K562 (cell line): ENCODE data around the gene RANBP3. TPM values are rescaled to one million over a fixed set of nuclear protein-coding genes. Genes with fewer than 3 reads are reported as not detected.

Source experiments
- ATAC-seq: fragments of 200-7000 bp; cut with Tn5 transposase; 3 replicates; pipeline ENCODE4 v1.9.1; 2020; ENCODE audit warnings: moderate library complexity
- BruUV-seq: library from RNA; stranded (reverse); fragments of 400-500 nt; replicated peaks from 2 replicates; lab custom pipeline; 2021; lab: Mats Ljungman, UMichigan
- CTCF ChIA-PET: fragments of 300-600 bp; formaldehyde crosslinking; extraction: SDS; loops from one replicate; lab custom pipeline; 2021; ENCODE audit warnings: low intra/inter-chr PET ratio; lab: Yijun Ruan, JAX
- POLR2A ChIA-PET: fragments of 300-600, 350-650 bp; sonication (Branson Sonifier 250); formaldehyde crosslinking; extraction: SDS; loops from one replicate; lab custom pipeline; 2021; ENCODE audit warnings: antibody characterized with exemption, inconsistent platforms; lab: Yijun Ruan, JAX
- DNase-seq, 4 experiments: peaks; one replicate each; pipeline versions ENCODE4 v3.0.0 to v3.0.0-alpha.2; 2011 to 2018; ENCODE audit warnings: low spot score in 3 of 4, mixed read lengths in 3 of 4; ENCODE audit errors: extremely low read depth in 1 of 4
- FAIRE-seq: peaks from 2 replicates; lab custom pipeline; 2011; peaks lifted over from hg19 to GRCh38; lab: Jason Lieb, UNC
- H2AFZ ChIP-seq: 2 replicates; pipeline ENCODE4 v1.6.0; 2011; ENCODE audit warnings: low read depth, low read length, control low read depth, inconsistent platforms
- H3K27ac ChIP-seq: fragments of 200-600 bp; 3 replicates; pipeline ENCODE4 v1.8.0; 2011; ENCODE audit warnings: low read depth, mild to moderate bottlenecking, control low read depth, inconsistent platforms, low read length, moderate library complexity, mixed read lengths; ENCODE audit errors: extremely low read depth
- H3K27me3 ChIP-seq, 2 experiments: fragments of 300-600 bp in 1 of 2; 2 replicates in 1 of 2; 3 replicates in 1 of 2; pipeline versions ENCODE4 v1.6.0 to v1.8.0; 2011; ENCODE audit warnings: inconsistent platforms in 2 of 2, low read length in 2 of 2, mild to moderate bottlenecking in 1 of 2, mixed read lengths in 1 of 2, moderate library complexity in 1 of 2; ENCODE audit not compliant: control insufficient read depth in 2 of 2, insufficient read depth in 2 of 2
- H3K36me3 ChIP-seq: fragments of 300-600 bp; 3 replicates; pipeline ENCODE4 v1.8.0; 2011; ENCODE audit warnings: mild to moderate bottlenecking, low read length, inconsistent platforms; ENCODE audit not compliant: control insufficient read depth, insufficient read depth
- H3K4me1 ChIP-seq, 2 experiments: fragments of 200-600 bp in 1 of 2; replicated peaks in 1 of 2; 2 replicates in 1 of 2; 3 replicates in 1 of 2; pipeline versions ENCODE4 v1.5.1 to v1.8.0; 2011; ENCODE audit warnings: inconsistent platforms in 2 of 2, low read length in 2 of 2, mild to moderate bottlenecking in 1 of 2, mixed read lengths in 1 of 2, moderate library complexity in 1 of 2; ENCODE audit not compliant: control insufficient read depth in 2 of 2, insufficient read depth in 2 of 2
- H3K4me2 ChIP-seq: 2 replicates; pipeline ENCODE4 v1.6.1; 2011; ENCODE audit warnings: low read length, control low read depth, inconsistent platforms, mixed read lengths; ENCODE audit not compliant: insufficient read depth
- H3K4me3 ChIP-seq: fragments of 200-600 bp; sonication (generic), shearing (Covaris generic); 2 replicates; pipeline ENCODE4 v1.5.1; 2016; ENCODE audit warnings: control low read depth, inconsistent platforms
- H3K79me2 ChIP-seq: fragments of 200-600 bp; 3 replicates; pipeline ENCODE4 v1.8.0; 2011; ENCODE audit warnings: low read length, inconsistent platforms; ENCODE audit not compliant: control insufficient read depth, insufficient read depth
- H3K9ac ChIP-seq, 2 experiments: 2 replicates each; pipeline versions ENCODE4 v1.6.0 to v1.6.1; 2011; ENCODE audit warnings: low read depth in 2 of 2, low read length in 2 of 2, control low read depth in 1 of 2, inconsistent platforms in 1 of 2, mild to moderate bottlenecking in 1 of 2, mixed read lengths in 1 of 2; ENCODE audit not compliant: insufficient read depth in 1 of 2
- H3K9me1 ChIP-seq: one replicate; pipeline ENCODE4 v1.6.0; 2011; ENCODE audit warnings: inconsistent platforms, mild to moderate bottlenecking, low read length, moderate library complexity; ENCODE audit not compliant: control insufficient read depth, insufficient read depth
- H3K9me3 ChIP-seq: replicated peaks from 2 replicates; pipeline ENCODE4 v1.5.1; 2011; ENCODE audit warnings: low read depth, low read length, inconsistent platforms; ENCODE audit not compliant: control insufficient read depth, insufficient read depth
- H4K20me1 ChIP-seq: replicated peaks from 2 replicates; pipeline ENCODE4 v1.6.1; 2011; ENCODE audit warnings: low read length, inconsistent platforms, mixed read lengths; ENCODE audit not compliant: control insufficient read depth, insufficient read depth
- CBX1 ChIP-seq: sonication (generic); IDR thresholded peaks from 2 replicates; pipeline ENCODE4 v1.6.1; 2016; ENCODE audit warnings: antibody characterized with exemption, low read depth, mild to moderate bottlenecking
- GABPB1 ChIP-seq: sonication (generic); formaldehyde crosslinking; IDR thresholded peaks from 2 replicates; pipeline ENCODE4 v1.8.0; 2022; ENCODE audit warnings: mild to moderate bottlenecking, missing genetic modification reagents
- HDAC1 ChIP-seq, 2 experiments: fragments of 450-650 bp; IDR thresholded peaks; 2 replicates each; pipeline ENCODE4 v1.6.1; 2016 to 2017; ENCODE audit warnings: inconsistent platforms in 1 of 2, mild to moderate bottlenecking in 1 of 2, moderate library complexity in 1 of 2
- NR1H2 ChIP-seq: sonication (generic); formaldehyde crosslinking; IDR thresholded peaks from 2 replicates; pipeline ENCODE4 v1.4.0; 2020; ENCODE audit warnings: mild to moderate bottlenecking, missing genetic modification reagents
- SIN3B ChIP-seq: fragments of 450-650 bp; IDR thresholded peaks from 2 replicates; pipeline ENCODE4 v1.6.1; 2017; ENCODE audit warnings: low read depth, mild to moderate bottlenecking, moderate library complexity
- SMAD3 ChIP-seq: fragments of 450-650 bp; formaldehyde crosslinking; conservative IDR thresholded peaks from 2 replicates; pipeline ENCODE4 v1.4.0; 2020; ENCODE audit warnings: mild to moderate bottlenecking
- SP2 ChIP-seq: IDR thresholded peaks from 2 replicates; pipeline ENCODE4 v1.6.1; 2011; ENCODE audit warnings: mild to moderate bottlenecking, low read depth, low read length, moderate library complexity; ENCODE audit not compliant: poor library complexity, severe bottlenecking; ENCODE audit errors: extremely low read depth
- ZNF12 ChIP-seq: sonication (generic); formaldehyde crosslinking; IDR thresholded peaks from 2 replicates; pipeline ENCODE4 v1.4.0; 2020; ENCODE audit warnings: mild to moderate bottlenecking, missing genetic modification reagents
- ZNF146 ChIP-seq: IDR thresholded peaks from one replicate; pipeline ENCODE4 v1.6.1; 2018; ENCODE audit warnings: missing compliant biosample characterization; ENCODE audit not compliant: unreplicated experiment
- ZNF695 ChIP-seq: fragments of 450-650 bp; formaldehyde crosslinking; IDR thresholded peaks from 2 replicates; pipeline ENCODE4 v1.4.0; 2020; ENCODE audit warnings: mild to moderate bottlenecking, moderate library complexity
- ZNF76 ChIP-seq: fragments of 250-450 bp; sonication (Bioruptor Pico); IDR thresholded peaks from 2 replicates; pipeline ENCODE4 v1.4.0; 2020; ENCODE audit warnings: mild to moderate bottlenecking, moderate library complexity, borderline replicate concordance
- WGBS: fragments of 100-300 bp; shearing (Covaris generic); methylation state at CpG from one replicate; pipeline ENCODE4 v1.1.6; 2016; ENCODE audit warnings: low coverage, mixed read lengths; ENCODE audit not compliant: insufficient coverage; ENCODE audit errors: missing lambda C conversion rate; 5-methylcytosine and 5-hydroxymethylcytosine counted together
- in situ Hi-C: fragments of 300-500 bp; cut with MboI; formaldehyde crosslinking; loops from 4 replicates; pipeline ENCODE4 v1.15.0; 2018; ENCODE audit warnings: inconsistent platforms, mixed read lengths
- intact Hi-C: fragments of 100-400 bp; cut with micrococcal nuclease; formaldehyde crosslinking; loops from 2 replicates; pipeline ENCODE4 v1.14.2; 2022
- polyA plus RNA-seq, 8 experiments: library from polyadenylated mRNA; depleted of rRNA in 4 of 8; stranded (reverse) in 5 of 8; unstranded in 3 of 8; fragments of >200 nt; fragmentation: Nextera tagmentation in 2 of 8; fragmentation: Illumina TruSeq in 1 of 8; extraction: Ambion mirVana in 2 of 8; extraction: Trizol in 1 of 8; gene quantifications; 2 replicates each; pipeline versions ENCODE4 v1.2.1 to v1.2.3, GENCODE V29; 2011 to 2014; ENCODE audit warnings: inconsistent platforms in 1 of 8, missing spikeins in 1 of 8
- total RNA-seq, 7 experiments: library from RNA; depleted of rRNA in 6 of 7; stranded (reverse); fragments of >200 nt in 6 of 7; fragmentation: Illumina TruSeq in 2 of 7; extraction: Trizol in 2 of 7; gene quantifications; 2 replicates each; pipeline versions ENCODE4 v1.2.1 to v1.2.3, GENCODE V29; 2011 to 2021; ENCODE audit warnings: low replicate concordance in 1 of 7
- TF ChIP-seq, protein P1 (sequence below): fragments of 250-450 bp; sonication (Bioruptor Pico); IDR thresholded peaks from 2 replicates; pipeline ENCODE4 v1.4.0; 2020; ENCODE audit warnings: mild to moderate bottlenecking, moderate library complexity
- TF ChIP-seq, protein P2 (sequence below): fragments of 450-650 bp; formaldehyde crosslinking; IDR thresholded peaks from 2 replicates; pipeline ENCODE4 v1.4.0; 2020; ENCODE audit warnings: mild to moderate bottlenecking
- TF ChIP-seq, protein P3 (sequence below): fragments of 250-450 bp; sonication (Bioruptor Pico); IDR thresholded peaks from 2 replicates; pipeline ENCODE4 v1.5.0; 2021; ENCODE audit warnings: mild to moderate bottlenecking, borderline replicate concordance

The RANBP3 gene
- total and polyA plus RNA-seq, 9 of the 15 experiments (the other 6 are each of a cell fraction or from before 2014, with no cell fraction given) = 0.90 to 95.1 (median 63.2) TPM

DNA sequence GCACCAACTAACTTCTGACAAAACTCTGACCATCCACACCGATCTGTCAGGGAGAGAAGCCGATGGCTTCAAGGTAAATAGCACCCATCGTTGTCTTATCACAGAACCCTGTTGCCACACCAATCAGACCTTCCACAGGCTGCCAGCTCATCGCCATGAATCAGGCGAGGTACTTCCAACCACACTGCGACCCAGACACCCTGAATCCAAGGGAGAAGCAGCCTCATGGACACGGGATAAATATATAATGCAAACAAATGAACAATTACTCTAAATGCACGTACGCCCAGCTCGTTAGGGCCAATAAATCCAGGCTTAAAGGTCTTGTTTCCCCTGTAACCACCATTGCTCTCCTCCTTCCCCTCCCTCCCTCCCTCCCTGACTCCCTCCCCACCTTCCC lies 20.8 kb downstream of the RANBP3 start:
- FAIRE-seq (no peak), ATAC-seq (no peak), DNase-seq (no peak)
- Histone ChIP-seq H3K4me2 (no peak overlapping the region), H3K79me2 (peaks cover 96% of the 10 kb centered on the region), H3K9me3 (no peaks in the 10 kb centered on the region), H3K36me3 (peaks cover 17% of the 10 kb centered on the region; the same call in 2 of the 3 replicates), H2AFZ (no peak overlapping the region), H3K9me1 (peaks cover 9% of the 10 kb centered on the region), H4K20me1 (peaks cover 53% of the 10 kb centered on the region), H3K27me3 (no peaks in the 10 kb centered on the region), H3K9ac (peak overlapping the region in 1 of 2 experiments; percentile 54; a peak in 1 of 4 replicates), H3K27ac (no peak overlapping the region), H3K4me3 (no peak overlapping the region), H3K4me1 (peaks cover 46 to 50% of the 10 kb centered on the region in 2 experiments)
- WGBS = 52% methylated on average over 10 of the region's 10 CpGs
- POLR2A ChIA-PET = interaction anchor here (0.6 to 4.7 kb wide), 3 partner anchors 9 to 53 kb away, joined by 3 to 41 read pairs (median 3); no protein-coding TSS in a partner anchor
- no TSS peak for BruUV-seq
- intact Hi-C loops = no loop called here
- in situ Hi-C loops = no loop called here
- CTCF ChIA-PET = no interaction called here
- TF ChIP-seq GABPB1 (CRISPR knock-in tag) (no peak), ZNF76 (CRISPR knock-in tag) (no peak), NR1H2 (CRISPR knock-in tag) (no peak), SMAD3 (CRISPR knock-in tag) (no peak), SP2 (no peak), ZNF695 (CRISPR knock-in tag) (no peak), HDAC1 (IDR thresholded peaks at IDR 0.05) (no peak), SIN3B (no peak), CBX1 (no peak), ZNF146 (CRISPR knock-in tag) (no peak), ZNF12 (CRISPR knock-in tag) (no peak)
- TF ChIP-seq, protein P1, sequence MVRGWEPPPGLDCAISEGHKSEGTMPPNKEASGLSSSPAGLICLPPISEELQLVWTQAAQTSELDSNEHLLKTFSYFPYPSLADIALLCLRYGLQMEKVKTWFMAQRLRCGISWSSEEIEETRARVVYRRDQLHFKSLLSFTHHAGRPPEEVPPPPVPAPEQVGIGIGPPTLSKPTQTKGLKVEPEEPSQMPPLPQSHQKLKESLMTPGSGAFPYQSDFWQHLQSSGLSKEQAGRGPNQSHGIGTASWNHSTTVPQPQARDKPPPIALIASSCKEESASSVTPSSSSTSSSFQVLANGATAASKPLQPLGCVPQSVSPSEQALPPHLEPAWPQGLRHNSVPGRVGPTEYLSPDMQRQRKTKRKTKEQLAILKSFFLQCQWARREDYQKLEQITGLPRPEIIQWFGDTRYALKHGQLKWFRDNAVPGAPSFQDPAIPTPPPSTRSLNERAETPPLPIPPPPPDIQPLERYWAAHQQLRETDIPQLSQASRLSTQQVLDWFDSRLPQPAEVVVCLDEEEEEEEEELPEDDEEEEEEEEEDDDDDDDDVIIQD = no peak
- TF ChIP-seq, protein P2, sequence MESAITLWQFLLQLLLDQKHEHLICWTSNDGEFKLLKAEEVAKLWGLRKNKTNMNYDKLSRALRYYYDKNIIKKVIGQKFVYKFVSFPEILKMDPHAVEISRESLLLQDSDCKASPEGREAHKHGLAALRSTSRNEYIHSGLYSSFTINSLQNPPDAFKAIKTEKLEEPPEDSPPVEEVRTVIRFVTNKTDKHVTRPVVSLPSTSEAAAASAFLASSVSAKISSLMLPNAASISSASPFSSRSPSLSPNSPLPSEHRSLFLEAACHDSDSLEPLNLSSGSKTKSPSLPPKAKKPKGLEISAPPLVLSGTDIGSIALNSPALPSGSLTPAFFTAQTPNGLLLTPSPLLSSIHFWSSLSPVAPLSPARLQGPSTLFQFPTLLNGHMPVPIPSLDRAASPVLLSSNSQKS (CRISPR knock-in tag) = no peak
- TF ChIP-seq, protein P3, sequence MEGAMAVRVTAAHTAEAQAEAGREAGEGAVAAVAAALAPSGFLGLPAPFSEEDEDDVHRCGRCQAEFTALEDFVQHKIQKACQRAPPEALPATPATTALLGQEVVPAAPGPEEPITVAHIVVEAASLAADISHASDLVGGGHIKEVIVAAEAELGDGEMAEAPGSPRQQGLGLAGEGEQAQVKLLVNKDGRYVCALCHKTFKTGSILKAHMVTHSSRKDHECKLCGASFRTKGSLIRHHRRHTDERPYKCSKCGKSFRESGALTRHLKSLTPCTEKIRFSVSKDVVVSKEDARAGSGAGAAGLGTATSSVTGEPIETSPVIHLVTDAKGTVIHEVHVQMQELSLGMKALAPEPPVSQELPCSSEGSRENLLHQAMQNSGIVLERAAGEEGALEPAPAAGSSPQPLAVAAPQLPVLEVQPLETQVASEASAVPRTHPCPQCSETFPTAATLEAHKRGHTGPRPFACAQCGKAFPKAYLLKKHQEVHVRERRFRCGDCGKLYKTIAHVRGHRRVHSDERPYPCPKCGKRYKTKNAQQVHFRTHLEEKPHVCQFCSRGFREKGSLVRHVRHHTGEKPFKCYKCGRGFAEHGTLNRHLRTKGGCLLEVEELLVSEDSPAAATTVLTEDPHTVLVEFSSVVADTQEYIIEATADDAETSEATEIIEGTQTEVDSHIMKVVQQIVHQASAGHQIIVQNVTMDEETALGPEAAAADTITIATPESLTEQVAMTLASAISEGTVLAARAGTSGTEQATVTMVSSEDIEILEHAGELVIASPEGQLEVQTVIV (CRISPR knock-in tag) = no peak
